Vagina (tissue), 2 donors: Measurements from ENCODE around the gene TESMIN. TPM values are rescaled to one million over a fixed set of nuclear protein-coding genes. Genes with fewer than 3 reads are reported as not detected.

Source experiments
- DNase-seq, 2 donors: peaks; one replicate each; pipeline ENCODE4 v3.0.0-alpha.2; 2017; ENCODE audit errors: extremely low spot score in 2 of 2
- H3K27ac ChIP-seq: fragments of 200-600 bp; sonication (generic); one replicate; pipeline ENCODE4 v1.5.1; 2019
- H3K27me3 ChIP-seq: fragments of 200-600 bp; sonication (generic); one replicate; pipeline ENCODE4 v1.5.1; 2019
- H3K36me3 ChIP-seq, 2 donors: fragments of 200-600 bp; sonication (generic); one replicate each; pipeline ENCODE4 v1.5.1; 2017 to 2019
- H3K4me1 ChIP-seq: fragments of 200-600 bp; sonication (generic); one replicate; pipeline ENCODE4 v1.5.1; 2019
- H3K4me3 ChIP-seq, 2 donors: fragments of 200-600 bp; sonication (generic); 1 replicate in 1 of 2; 2 replicates in 1 of 2; pipeline ENCODE4 v1.5.1; 2016 to 2019
- H3K9me3 ChIP-seq: fragments of 200-600 bp; sonication (generic); one replicate; pipeline ENCODE4 v1.5.1; 2019
- POLR2A ChIP-seq, 2 donors: fragments of 450-650 bp; IDR thresholded peaks; one replicate each; pipeline ENCODE4 v1.6.1; 2017; ENCODE audit warnings: antibody characterized with exemption in 2 of 2, mild to moderate bottlenecking in 2 of 2, moderate library complexity in 2 of 2
- POLR2AphosphoS5 ChIP-seq, 2 donors: sonication (generic); formaldehyde crosslinking; IDR thresholded peaks; one replicate each; pipeline ENCODE4 v1.9.0; 2017; ENCODE audit warnings: antibody characterized with exemption in 2 of 2, mild to moderate bottlenecking in 2 of 2, low read depth in 1 of 2; ENCODE audit not compliant: insufficient read depth in 1 of 2
- intact Hi-C: fragments of 100-400 bp; cut with DNase I; formaldehyde crosslinking; loops from one replicate; pipeline ENCODE4 v1.15.1; 2023
- total RNA-seq: library from RNA; depleted of rRNA; stranded (reverse); fragments of >200 nt; gene quantifications from one replicate; pipeline ENCODE4 v1.2.3, GENCODE V29; 2016
- TF ChIP-seq, protein P1 (sequence below), 3 experiments: fragments of 450-650 bp in 2 of 3; fragments of 200-600 bp in 1 of 3; sonication (generic) in 1 of 3; IDR thresholded peaks; one replicate each; pipeline ENCODE4 v1.5.1; 2017 to 2019; ENCODE audit warnings: antibody characterized with exemption in 3 of 3, mild to moderate bottlenecking in 2 of 3, moderate library complexity in 2 of 3

The TESMIN gene
- total RNA-seq, 1 donor from 2014 or later, result 8.3 TPM

DNA sequence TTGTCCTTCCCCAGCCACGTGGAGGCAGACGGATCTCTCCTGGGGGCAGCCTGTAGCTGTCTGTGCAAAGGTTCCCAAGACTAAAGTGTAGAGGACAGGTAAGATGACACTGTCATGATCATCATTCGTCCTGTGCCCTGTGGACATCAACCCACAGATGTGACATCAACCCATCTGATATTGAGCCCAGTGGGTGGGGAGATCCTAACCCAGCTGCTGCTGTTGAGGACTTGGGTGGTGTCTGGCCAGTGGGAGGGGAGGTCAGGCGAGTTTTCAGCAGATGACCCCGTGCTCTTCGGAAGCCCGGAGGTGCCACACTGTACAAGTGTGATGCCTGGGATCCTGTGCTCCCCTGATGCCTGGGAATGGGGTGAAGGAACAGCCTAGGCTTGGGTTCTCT is 68.2 kb downstream of the TESMIN start:
- Histone ChIP-seq H3K4me1 (peaks cover 8% of the 10 kb centered on the region), H3K4me3 (no peak overlapping the region), H3K27me3 (peaks cover 8% of the 10 kb centered on the region), H3K36me3 (no peaks in the 10 kb centered on the region), H3K27ac (no peak overlapping the region), H3K9me3 (no peaks in the 10 kb centered on the region)
- TF ChIP-seq POLR2AphosphoS5 (IDR thresholded peaks at IDR 0.05; ENCODE audit: insufficient read depth in 1 of 2, low read depth in 1 of 2) (no peak), POLR2A (IDR thresholded peaks at IDR 0.05) (no peak)
- TF ChIP-seq, protein P1, sequence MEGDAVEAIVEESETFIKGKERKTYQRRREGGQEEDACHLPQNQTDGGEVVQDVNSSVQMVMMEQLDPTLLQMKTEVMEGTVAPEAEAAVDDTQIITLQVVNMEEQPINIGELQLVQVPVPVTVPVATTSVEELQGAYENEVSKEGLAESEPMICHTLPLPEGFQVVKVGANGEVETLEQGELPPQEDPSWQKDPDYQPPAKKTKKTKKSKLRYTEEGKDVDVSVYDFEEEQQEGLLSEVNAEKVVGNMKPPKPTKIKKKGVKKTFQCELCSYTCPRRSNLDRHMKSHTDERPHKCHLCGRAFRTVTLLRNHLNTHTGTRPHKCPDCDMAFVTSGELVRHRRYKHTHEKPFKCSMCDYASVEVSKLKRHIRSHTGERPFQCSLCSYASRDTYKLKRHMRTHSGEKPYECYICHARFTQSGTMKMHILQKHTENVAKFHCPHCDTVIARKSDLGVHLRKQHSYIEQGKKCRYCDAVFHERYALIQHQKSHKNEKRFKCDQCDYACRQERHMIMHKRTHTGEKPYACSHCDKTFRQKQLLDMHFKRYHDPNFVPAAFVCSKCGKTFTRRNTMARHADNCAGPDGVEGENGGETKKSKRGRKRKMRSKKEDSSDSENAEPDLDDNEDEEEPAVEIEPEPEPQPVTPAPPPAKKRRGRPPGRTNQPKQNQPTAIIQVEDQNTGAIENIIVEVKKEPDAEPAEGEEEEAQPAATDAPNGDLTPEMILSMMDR (IDR thresholded peaks at IDR 0.05), result no peak
- intact Hi-C loops, result no loop called here
- no peak for DNase-seq

DNA sequence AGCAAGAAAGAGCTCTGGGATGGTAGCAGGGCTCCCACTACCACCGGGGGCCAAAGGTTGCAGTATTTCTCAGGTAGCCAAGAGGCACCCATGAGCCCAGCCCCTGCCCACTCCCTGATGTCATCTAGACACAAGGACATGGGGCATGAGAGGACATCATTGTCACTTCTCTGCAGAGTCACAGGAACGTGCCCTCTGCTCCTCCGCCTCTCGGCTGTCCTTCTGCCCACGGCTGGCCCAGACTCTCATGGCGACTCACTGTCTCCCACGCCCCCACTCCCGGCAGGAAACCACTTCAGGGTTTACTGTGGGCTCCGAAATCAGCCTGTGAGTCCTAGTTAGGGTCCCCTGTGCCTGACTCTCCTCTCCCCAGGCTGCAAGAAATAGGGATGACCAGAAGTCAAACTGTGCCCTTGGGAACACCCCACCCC is 68.8 kb downstream of the TESMIN start:
- peaks cover 8% of the 10 kb centered on the region for H3K27me3 ChIP-seq
- no peak for TF ChIP-seq POLR2AphosphoS5 (IDR thresholded peaks at IDR 0.05; ENCODE audit: insufficient read depth in 1 of 2, low read depth in 1 of 2)
- TF ChIP-seq POLR2A (IDR thresholded peaks at IDR 0.05), result no peak
- TF ChIP-seq, protein P1 (IDR thresholded peaks at IDR 0.05), result no peak
- no peaks in the 10 kb centered on the region for H3K9me3 ChIP-seq
- intact Hi-C loops, result no loop called here
- H3K4me3 ChIP-seq, result no peak overlapping the region
- H3K36me3 ChIP-seq, result no peaks in the 10 kb centered on the region
- DNase-seq, result no peak
- peaks cover 9% of the 10 kb centered on the region for H3K4me1 ChIP-seq
- H3K27ac ChIP-seq, result no peak overlapping the region

DNA sequence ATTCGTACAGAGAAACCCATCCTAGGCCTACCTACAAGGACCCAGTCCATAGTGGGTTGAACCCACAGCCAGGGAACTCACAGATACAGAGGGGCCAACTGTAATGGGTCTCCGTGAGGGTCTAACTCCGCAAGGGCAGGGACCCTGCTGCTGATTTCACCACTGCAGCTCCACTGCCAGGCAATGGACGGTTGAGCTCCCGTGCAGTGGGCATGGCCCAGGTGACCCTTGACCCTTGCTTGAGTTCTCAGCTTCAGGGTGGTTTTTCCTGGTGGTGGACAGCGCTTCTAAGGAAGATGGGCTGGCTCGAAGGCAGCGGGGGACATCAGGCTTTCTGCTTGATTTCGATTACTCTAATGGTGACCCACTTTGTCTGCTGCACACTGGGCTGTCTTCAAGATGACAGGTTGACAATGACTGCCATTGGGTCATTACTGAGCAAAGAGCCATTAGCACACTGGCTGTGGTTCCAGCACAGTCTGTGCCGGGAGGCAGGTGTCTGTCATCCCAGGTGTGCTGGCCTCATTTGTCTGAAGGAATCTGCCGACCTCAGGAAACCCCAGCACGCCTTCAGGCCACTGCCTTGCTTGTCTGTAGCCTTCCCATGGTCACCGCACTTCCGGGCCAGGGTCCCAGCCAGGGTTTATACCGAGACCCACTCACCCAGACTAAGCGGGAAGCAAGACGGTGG is 70.6 kb downstream of the TESMIN start:
- no peak for DNase-seq
- Histone ChIP-seq H3K27ac (no peak overlapping the region), H3K27me3 (peaks cover 8% of the 10 kb centered on the region), H3K36me3 (no peaks in the 10 kb centered on the region), H3K9me3 (no peaks in the 10 kb centered on the region), H3K4me1 (peaks cover 12% of the 10 kb centered on the region), H3K4me3 (no peak overlapping the region)
- TF ChIP-seq POLR2AphosphoS5 (IDR thresholded peaks at IDR 0.05; ENCODE audit: insufficient read depth in 1 of 2, low read depth in 1 of 2), result no peak
- intact Hi-C loops, result no loop called here

DNA sequence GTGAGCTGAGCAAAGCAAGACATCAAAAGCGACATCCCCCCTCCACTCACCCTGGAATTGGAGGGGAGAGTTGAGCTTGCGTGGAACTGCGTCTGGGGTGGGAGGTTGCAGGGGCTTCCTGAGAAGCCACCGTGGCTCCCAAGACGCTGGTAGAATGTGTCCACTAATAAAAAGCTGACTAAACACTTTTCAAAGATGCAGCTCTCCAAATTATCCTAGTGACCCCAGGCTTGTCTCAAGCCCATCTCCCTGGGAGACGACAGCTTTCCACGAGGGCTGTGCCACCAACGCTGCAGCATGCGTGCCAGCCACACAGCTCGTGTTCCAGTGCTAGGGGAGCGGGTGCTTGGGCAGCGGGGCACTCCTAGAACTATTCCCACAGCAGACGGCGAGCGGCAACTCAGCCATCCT is 73.3 kb downstream of the TESMIN start:
- intact Hi-C loops, result no loop called here
- Histone ChIP-seq H3K36me3 (no peaks in the 10 kb centered on the region), H3K4me1 (peaks cover 4% of the 10 kb centered on the region), H3K27me3 (no peaks in the 10 kb centered on the region), H3K4me3 (no peak overlapping the region), H3K27ac (no peak overlapping the region), H3K9me3 (no peaks in the 10 kb centered on the region)
- TF ChIP-seq, protein P1 (IDR thresholded peaks at IDR 0.05), result no peak
- TF ChIP-seq POLR2A (IDR thresholded peaks at IDR 0.05) (no peak), POLR2AphosphoS5 (IDR thresholded peaks at IDR 0.05; ENCODE audit: insufficient read depth in 1 of 2, low read depth in 1 of 2) (no peak)
- DNase-seq, result no peak

DNA sequence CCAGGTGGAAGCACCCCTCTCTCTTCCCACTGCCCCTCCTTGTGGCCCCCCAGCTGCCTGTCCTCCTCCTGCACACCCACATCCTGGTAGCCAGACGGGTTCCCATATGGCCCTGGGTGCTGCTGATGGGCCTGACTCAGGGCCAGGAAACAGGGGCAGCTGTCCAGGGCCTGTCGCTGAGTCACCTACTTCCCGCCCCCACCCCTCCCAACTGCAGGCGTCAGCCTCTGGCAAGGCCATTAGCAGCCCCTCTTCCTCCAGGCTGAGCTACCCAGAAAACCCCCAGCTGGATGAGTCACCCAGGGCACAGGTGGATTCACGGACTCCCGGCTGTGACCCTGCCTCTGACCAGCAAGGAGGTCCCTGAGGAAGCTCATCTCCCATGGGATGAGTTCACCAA is 73.9 kb downstream of the TESMIN start:
- Histone ChIP-seq H3K27ac (no peak overlapping the region), H3K4me3 (no peak overlapping the region), H3K36me3 (no peaks in the 10 kb centered on the region), H3K27me3 (no peaks in the 10 kb centered on the region), H3K4me1 (peaks cover 4% of the 10 kb centered on the region), H3K9me3 (no peaks in the 10 kb centered on the region)
- no peak for DNase-seq
- TF ChIP-seq POLR2AphosphoS5 (IDR thresholded peaks at IDR 0.05; ENCODE audit: insufficient read depth in 1 of 2, low read depth in 1 of 2) (no peak), POLR2A (IDR thresholded peaks at IDR 0.05) (no peak)
- TF ChIP-seq, protein P1 (IDR thresholded peaks at IDR 0.05), result no peak
- intact Hi-C loops, result no loop called here
